Measurements from ENCODE around the gene VPREB1. TPM values are rescaled to one million over a fixed set of nuclear protein-coding genes. Genes with fewer than 3 reads are reported as not detected.
"Not testable (repeated sequence)": the region's sequence is repeated elsewhere in the genome, so short reads cannot be mapped to it uniquely, and the experiment has no call there.

VPREB1 gene
- total RNA-seq, 2 donors from 2014 or later = not detected

GRCh38 chr22:22207845-22208564 is 36.6 kb upstream of the VPREB1 start:
- Histone ChIP-seq H3K9ac (ENCODE audit: extremely low read depth, low read length, poor library complexity, severe bottlenecking) (no peak overlapping the region), H3K36me3 (ENCODE audit: control insufficient read depth, insufficient read depth, low read length) (no peaks in the 10 kb centered on the region), H3K4me1 (ENCODE audit: control insufficient read depth, insufficient read depth, low read length) (no peaks in the 10 kb centered on the region), H3K4me3 (ENCODE audit: low read length) (no peak overlapping the region), H3K27ac (ENCODE audit: low read depth, low read length) (no peak overlapping the region), H3K27me3 (ENCODE audit: control insufficient read depth, insufficient read depth, low read length, poor library complexity, severe bottlenecking) (peaks cover 89% of the 10 kb centered on the region), H3K9me3 (ENCODE audit: control insufficient read depth, low read length) (no peaks in the 10 kb centered on the region)
- no peaks in the 10 kb centered on the region for H3K36me3 Mint-ChIP-seq (ENCODE audit: low read depth)
- H3K4me1 Mint-ChIP-seq = no peaks in the 10 kb centered on the region
- H3K27me3 Mint-ChIP-seq (ENCODE audit: insufficient read depth) = peaks cover 94% of the 10 kb centered on the region
- no peak overlapping the region for H3K27ac Mint-ChIP-seq
- 35 to 46% methylated on average over 2 to 6 of the region's 6 CpGs for WGBS, 2 experiments (ENCODE audit: insufficient coverage in 1 of 2, insufficient read length in 1 of 2)
- peak; percentile 84 for TF ChIP-seq CTCF (conservative IDR thresholded peaks at IDR 0.05)
- DNase-seq = peak; percentile 94
- no peaks in the 10 kb centered on the region for H3K9me3 Mint-ChIP-seq
- H3K4me3 Mint-ChIP-seq = no peak overlapping the region

- H3K36me3 ChIP-seq (ENCODE audit: control insufficient read depth, insufficient read depth, low read length) = no peaks in the 10 kb centered on the region
- H3K9me3 ChIP-seq (ENCODE audit: control insufficient read depth, low read length) = no peaks in the 10 kb centered on the region
- no peaks in the 10 kb centered on the region for H3K9me3 Mint-ChIP-seq
- no peak overlapping the region for H3K4me3 Mint-ChIP-seq
- H3K27ac ChIP-seq (ENCODE audit: low read depth, low read length) = no peak overlapping the region
- no peak overlapping the region for H3K4me3 ChIP-seq (ENCODE audit: low read length)
- H3K4me1 Mint-ChIP-seq = no peaks in the 10 kb centered on the region
- no peak for DNase-seq
- no peak overlapping the region for H3K27ac Mint-ChIP-seq
- peaks cover 94% of the 10 kb centered on the region for H3K27me3 Mint-ChIP-seq (ENCODE audit: insufficient read depth)
- no peaks in the 10 kb centered on the region for H3K36me3 Mint-ChIP-seq (ENCODE audit: low read depth)
- TF ChIP-seq CTCF (conservative IDR thresholded peaks at IDR 0.05) = no peak
- 60 to 75% methylated on average over 2 of the region's 2 CpGs for WGBS, 2 experiments (ENCODE audit: insufficient coverage in 1 of 2, insufficient read length in 1 of 2)
- no peak overlapping the region for H3K9ac ChIP-seq (ENCODE audit: extremely low read depth, low read length, poor library complexity, severe bottlenecking)
- no peaks in the 10 kb centered on the region for H3K4me1 ChIP-seq (ENCODE audit: control insufficient read depth, insufficient read depth, low read length)
- peaks cover 89% of the 10 kb centered on the region for H3K27me3 ChIP-seq (ENCODE audit: control insufficient read depth, insufficient read depth, low read length, poor library complexity, severe bottlenecking)
Measured at GRCh38 chr22:22208652-22209051, 35.9 kb upstream of the VPREB1 start.

- not testable (repeated sequence) for H3K27ac ChIP-seq (ENCODE audit: low read depth, low read length); H3K9me3 Mint-ChIP-seq; DNase-seq; H3K4me3 Mint-ChIP-seq; H3K9me3 ChIP-seq (ENCODE audit: control insufficient read depth, low read length); H3K4me3 ChIP-seq (ENCODE audit: low read length); H3K4me1 ChIP-seq (ENCODE audit: control insufficient read depth, insufficient read depth, low read length); H3K9ac ChIP-seq (ENCODE audit: extremely low read depth, low read length, poor library complexity, severe bottlenecking); H3K36me3 ChIP-seq (ENCODE audit: control insufficient read depth, insufficient read depth, low read length); H3K4me1 Mint-ChIP-seq; H3K36me3 Mint-ChIP-seq (ENCODE audit: low read depth); H3K27ac Mint-ChIP-seq
- H3K27me3 Mint-ChIP-seq (ENCODE audit: insufficient read depth) = peaks cover 94% of the 10 kb centered on the region
- H3K27me3 ChIP-seq (ENCODE audit: control insufficient read depth, insufficient read depth, low read length, poor library complexity, severe bottlenecking) = peaks cover 90% of the 10 kb centered on the region
- 92 to 100% methylated on average over 3 to 10 of the region's 14 CpGs for WGBS, 2 experiments (ENCODE audit: insufficient coverage in 1 of 2, insufficient read length in 1 of 2)
Measured at GRCh38 chr22:22209080-22209640, 35.4 kb upstream of the VPREB1 start.
